ENCODE measurements around the gene SMIM5. TPM values are rescaled to one million over a fixed set of nuclear protein-coding genes. Genes with fewer than 3 reads are reported as not detected.

SMIM5 gene
- total and polyA plus RNA-seq, 3 experiments from 2014 or later = 0.13 to 0.20 TPM; not detected in 1

DNA sequence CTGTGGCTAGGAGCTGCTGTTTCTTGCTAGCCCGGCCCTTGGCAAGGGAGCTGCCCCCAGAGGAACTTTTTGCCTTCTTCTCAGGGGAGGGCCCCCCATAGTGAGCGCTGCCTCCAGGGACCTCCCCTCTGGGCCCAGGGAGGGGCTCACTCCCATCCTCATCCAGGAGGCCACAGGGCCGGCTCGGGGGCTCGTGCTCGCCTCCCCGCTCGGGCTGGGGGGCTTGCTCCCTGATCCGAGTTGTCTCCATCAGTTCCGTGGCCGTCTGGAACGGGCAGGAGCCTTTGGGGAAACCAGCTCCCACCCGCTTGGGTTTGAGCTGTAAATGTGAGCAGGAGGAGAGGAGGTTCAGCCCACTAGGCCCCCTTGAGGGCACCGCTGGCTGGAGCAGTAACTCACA lies 4.1 kb upstream of the SMIM5 start:
- DNase-seq = no peak
- Mint-ChIP-seq H3K4me1 (peaks cover 2 to 13% (median 4%) of the 10 kb centered on the region in 3 donors), H3K27me3 (no peaks in the 10 kb centered on the region), H3K9me3 (no peaks in the 10 kb centered on the region), H3K4me3 (no peak overlapping the region), H3K27ac (no peak overlapping the region), H3K36me3 (peaks cover 0 to 16% (median 0%) of the 10 kb centered on the region in 3 donors)
- H3K36me3 ChIP-seq (ENCODE audit: insufficient read depth, low read length) = no peaks in the 10 kb centered on the region
- H3K4me3 ChIP-seq (ENCODE audit: low read length) = no peak overlapping the region
- H3K27me3 ChIP-seq (ENCODE audit: insufficient read depth, low read length, poor library complexity, severe bottlenecking) = no peaks in the 10 kb centered on the region
- no peak overlapping the region for H3K27ac ChIP-seq (ENCODE audit: low read depth, low read length)
- POLR2A ChIA-PET = no interaction called here
- peaks cover 14% of the 10 kb centered on the region for H3K4me1 ChIP-seq (ENCODE audit: insufficient read depth, low read length)
- no peaks in the 10 kb centered on the region for H3K9me3 ChIP-seq (ENCODE audit: low read length)
- CTCF ChIA-PET = interaction anchor here (1.7 to 12.6 kb wide), 4 partner anchors 10 to 119 kb away, joined by 5 to 181 read pairs (median 5); no protein-coding TSS in a partner anchor

DNA sequence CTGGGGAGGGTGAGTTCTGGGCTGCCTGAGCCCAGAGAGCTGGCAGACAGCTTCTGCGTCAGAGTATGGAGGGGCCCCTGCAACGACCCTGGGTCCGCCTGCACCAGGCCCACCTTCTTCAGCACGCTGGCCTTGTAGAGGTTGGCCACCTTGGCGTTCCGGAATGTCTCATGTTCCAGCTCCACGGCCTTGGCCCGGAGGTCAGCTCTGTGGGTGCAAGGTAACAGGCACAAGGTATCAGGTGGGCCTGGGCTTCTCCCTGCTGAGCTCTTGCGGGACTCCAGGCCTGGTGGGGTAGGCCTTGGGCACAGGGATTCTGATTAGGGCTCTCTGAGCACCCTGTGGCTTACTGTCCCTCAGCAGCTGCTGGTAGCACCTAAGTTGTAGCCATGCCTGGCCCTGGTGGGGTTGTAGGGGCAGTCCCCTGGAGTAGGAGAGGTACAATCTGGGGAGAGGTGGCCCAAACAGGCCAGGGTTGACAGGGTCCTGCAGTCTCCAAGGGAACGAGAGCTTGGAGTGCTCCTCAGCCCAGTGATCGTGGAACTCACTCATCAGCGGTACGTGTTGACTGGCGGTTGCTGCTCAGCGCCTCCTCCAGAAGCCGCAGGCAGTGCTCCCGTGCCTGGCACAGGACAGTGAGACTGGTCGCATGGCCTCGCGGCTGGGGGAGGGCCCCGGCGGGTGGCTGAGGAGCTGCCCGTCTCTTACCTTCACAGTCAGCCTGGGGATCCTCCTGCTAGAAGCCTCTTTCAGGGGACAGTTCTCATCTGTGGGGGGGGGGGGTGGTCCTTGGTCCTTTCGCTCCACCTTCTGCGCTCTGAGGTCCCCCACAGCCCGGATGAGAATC lies 2.9 kb upstream of the SMIM5 start:
- peaks cover 0 to 16% (median 0%) of the 10 kb centered on the region in 3 donors for H3K36me3 Mint-ChIP-seq
- no peak overlapping the region for H3K4me3 ChIP-seq (ENCODE audit: low read length)
- no peak for DNase-seq
- H3K27me3 ChIP-seq (ENCODE audit: insufficient read depth, low read length, poor library complexity, severe bottlenecking) = no peaks in the 10 kb centered on the region
- H3K9me3 ChIP-seq (ENCODE audit: low read length) = no peaks in the 10 kb centered on the region
- no peak overlapping the region for H3K27ac Mint-ChIP-seq
- no peak overlapping the region for H3K4me3 Mint-ChIP-seq
- H3K36me3 ChIP-seq (ENCODE audit: insufficient read depth, low read length) = no peaks in the 10 kb centered on the region
- H3K4me1 ChIP-seq (ENCODE audit: insufficient read depth, low read length) = peaks cover 14% of the 10 kb centered on the region
- no peak overlapping the region for H3K27ac ChIP-seq (ENCODE audit: low read depth, low read length)
- H3K27me3 Mint-ChIP-seq = no peaks in the 10 kb centered on the region
- peaks cover 2 to 13% (median 4%) of the 10 kb centered on the region in 3 donors for H3K4me1 Mint-ChIP-seq
- ChIA-PET POLR2A (no interaction called here), CTCF (interaction anchor here (1.0 to 12.6 kb wide), 4 partner anchors 11 to 123 kb away, joined by 4 to 181 read pairs (median 5); no protein-coding TSS in a partner anchor)
- no peaks in the 10 kb centered on the region for H3K9me3 Mint-ChIP-seq

DNA sequence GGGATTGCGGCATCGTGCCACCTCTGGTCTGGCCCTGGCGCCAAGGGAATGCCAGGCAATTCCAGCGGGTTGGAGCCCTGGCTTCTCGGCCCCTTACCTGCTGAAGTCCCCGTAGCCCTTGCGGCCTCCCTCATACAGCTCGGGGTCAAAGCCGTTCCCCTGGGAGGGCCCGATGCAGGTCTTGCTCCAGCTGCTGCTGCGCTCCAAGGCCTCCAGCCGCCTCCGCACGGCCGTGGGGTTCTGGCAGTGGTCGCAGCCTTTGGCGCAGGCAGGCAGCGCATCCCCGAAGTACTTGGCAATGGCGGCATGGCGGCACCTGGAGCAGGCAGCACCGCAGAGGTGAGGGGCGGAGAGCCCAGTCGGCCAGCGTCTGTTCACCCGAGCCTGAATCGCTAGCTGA lies 1.9 kb upstream of the SMIM5 start:
- Histone ChIP-seq H3K9me3 (ENCODE audit: low read length) (no peaks in the 10 kb centered on the region), H3K27me3 (ENCODE audit: insufficient read depth, low read length, poor library complexity, severe bottlenecking) (no peaks in the 10 kb centered on the region), H3K4me1 (ENCODE audit: insufficient read depth, low read length) (peaks cover 14% of the 10 kb centered on the region), H3K36me3 (ENCODE audit: insufficient read depth, low read length) (no peaks in the 10 kb centered on the region), H3K27ac (ENCODE audit: low read depth, low read length) (no peak overlapping the region), H3K4me3 (ENCODE audit: low read length) (no peak overlapping the region)
- DNase-seq = no peak
- H3K4me3 Mint-ChIP-seq = no peak overlapping the region
- H3K4me1 Mint-ChIP-seq = peaks cover 2 to 13% (median 4%) of the 10 kb centered on the region in 3 donors
- H3K27me3 Mint-ChIP-seq = no peaks in the 10 kb centered on the region
- peaks cover 0 to 13% (median 0%) of the 10 kb centered on the region in 3 donors for H3K36me3 Mint-ChIP-seq
- POLR2A ChIA-PET = no interaction called here
- H3K9me3 Mint-ChIP-seq = no peaks in the 10 kb centered on the region
- no peak overlapping the region for H3K27ac Mint-ChIP-seq
- CTCF ChIA-PET = interaction anchor here (1.0 to 12.6 kb wide), 2 partner anchors 116 to 122 kb away, joined by 4 to 181 read pairs; no protein-coding TSS in a partner anchor

DNA sequence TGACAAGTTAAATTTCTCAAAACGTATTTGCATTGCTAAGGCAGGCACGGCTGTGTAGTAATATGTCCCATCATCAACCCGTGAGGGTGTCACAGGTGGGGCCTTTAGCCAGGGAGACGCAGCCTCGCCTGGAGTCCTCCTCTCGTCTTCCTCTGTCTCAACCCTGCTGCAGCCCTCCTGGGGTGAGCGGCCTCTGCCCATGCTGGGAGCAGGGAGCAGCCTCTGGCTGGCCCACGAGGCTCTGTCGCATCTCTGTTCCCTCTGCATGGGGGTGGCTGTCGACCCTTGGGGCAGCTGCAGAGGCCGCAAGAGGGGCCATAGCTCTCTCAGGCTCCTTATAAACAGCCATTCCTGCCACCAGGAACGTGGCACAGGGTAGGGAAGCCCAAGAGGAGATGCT lies 806 bp upstream of the SMIM5 start:
- Mint-ChIP-seq H3K27me3 (no peaks in the 10 kb centered on the region), H3K4me3 (no peak overlapping the region), H3K27ac (peak overlapping the region in 1 of 8 donors; percentile 4), H3K36me3 (peaks cover 0 to 6% (median 0%) of the 10 kb centered on the region in 3 donors), H3K4me1 (peaks cover 2 to 13% (median 4%) of the 10 kb centered on the region in 3 donors), H3K9me3 (no peaks in the 10 kb centered on the region)
- ChIA-PET CTCF (interaction anchor here (0.6 to 12.6 kb wide), 37 partner anchors 8 to 310 kb away, joined by 3 to 181 read pairs (median 6); partner anchors contain the start of genes GALK1 and TSEN54), POLR2A (no interaction called here)
- H3K27me3 ChIP-seq (ENCODE audit: insufficient read depth, low read length, poor library complexity, severe bottlenecking) = no peaks in the 10 kb centered on the region
- no peaks in the 10 kb centered on the region for H3K36me3 ChIP-seq (ENCODE audit: insufficient read depth, low read length)
- no peak overlapping the region for H3K4me3 ChIP-seq (ENCODE audit: low read length)
- no peak overlapping the region for H3K27ac ChIP-seq (ENCODE audit: low read depth, low read length)
- peaks cover 14% of the 10 kb centered on the region for H3K4me1 ChIP-seq (ENCODE audit: insufficient read depth, low read length)
- no peaks in the 10 kb centered on the region for H3K9me3 ChIP-seq (ENCODE audit: low read length)
- no peak for DNase-seq

DNA sequence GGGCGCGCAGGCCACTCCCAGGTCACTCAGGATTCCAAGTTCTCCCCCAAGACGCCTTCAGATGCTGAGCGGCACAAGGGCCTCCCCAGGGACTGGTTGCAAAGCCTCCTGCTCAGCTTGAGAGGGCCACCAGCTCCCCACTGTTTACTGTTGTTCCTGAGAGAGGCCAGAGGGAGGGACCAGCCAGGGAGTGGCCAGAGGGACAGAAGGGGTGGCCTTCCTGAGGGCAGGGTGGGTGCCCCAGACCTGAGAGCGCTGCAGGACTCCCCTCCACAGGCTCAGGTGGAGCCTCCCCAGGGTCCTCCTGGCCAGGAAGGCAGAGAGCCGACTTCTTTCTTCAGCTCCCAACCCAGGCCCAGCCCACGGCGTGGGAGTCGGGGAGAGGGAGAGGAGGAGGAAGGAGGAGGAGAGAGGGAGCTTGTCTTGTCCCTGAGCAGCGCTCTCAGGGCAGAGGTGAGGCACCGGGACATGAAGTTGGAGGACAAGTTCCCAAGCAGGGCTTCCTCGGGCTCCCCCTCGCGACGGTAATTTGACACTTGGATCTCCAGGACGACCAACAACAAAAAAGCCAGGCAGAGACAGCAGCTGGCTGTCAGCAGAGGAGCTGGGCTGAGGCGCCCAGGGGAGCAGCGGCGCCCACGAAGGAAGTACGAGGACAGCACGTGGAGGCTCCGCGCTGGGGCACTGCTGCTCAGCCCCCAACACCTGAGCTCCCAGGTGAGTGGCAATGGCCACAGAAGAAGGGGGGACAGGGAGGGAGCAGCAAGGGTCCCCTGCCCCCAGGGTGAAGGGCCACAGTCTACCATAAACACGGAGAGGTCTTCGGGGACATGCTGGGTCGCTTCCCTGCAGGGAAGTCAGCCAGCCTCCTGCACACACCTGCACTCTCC lies 497 bp downstream of the SMIM5 start:
- H3K9me3 Mint-ChIP-seq = no peaks in the 10 kb centered on the region
- no peaks in the 10 kb centered on the region for H3K27me3 Mint-ChIP-seq
- peaks cover 0 to 7% (median 0%) of the 10 kb centered on the region in 3 donors for H3K36me3 Mint-ChIP-seq
- DNase-seq = peak in 3 of 5 donors; percentile 18 to 59 (median 25)
- no peak overlapping the region for H3K27ac ChIP-seq (ENCODE audit: low read depth, low read length)
- H3K4me3 ChIP-seq (ENCODE audit: low read length) = no peak overlapping the region
- H3K9me3 ChIP-seq (ENCODE audit: low read length) = no peaks in the 10 kb centered on the region
- ChIA-PET CTCF (interaction anchor here (0.5 to 12.6 kb wide), 42 partner anchors 8 to 697 kb away, joined by 3 to 181 read pairs (median 5); partner anchors contain the start of genes GALK1 and TSEN54), POLR2A (no interaction called here)
- H3K4me1 Mint-ChIP-seq = peaks cover 2 to 13% (median 4%) of the 10 kb centered on the region in 3 donors
- peak overlapping the region in 1 of 8 donors; percentile 63 for H3K27ac Mint-ChIP-seq
- H3K4me3 Mint-ChIP-seq = no peak overlapping the region
- H3K27me3 ChIP-seq (ENCODE audit: insufficient read depth, low read length, poor library complexity, severe bottlenecking) = no peaks in the 10 kb centered on the region
- no peaks in the 10 kb centered on the region for H3K36me3 ChIP-seq (ENCODE audit: insufficient read depth, low read length)
- H3K4me1 ChIP-seq (ENCODE audit: insufficient read depth, low read length) = peaks cover 14% of the 10 kb centered on the region

DNA sequence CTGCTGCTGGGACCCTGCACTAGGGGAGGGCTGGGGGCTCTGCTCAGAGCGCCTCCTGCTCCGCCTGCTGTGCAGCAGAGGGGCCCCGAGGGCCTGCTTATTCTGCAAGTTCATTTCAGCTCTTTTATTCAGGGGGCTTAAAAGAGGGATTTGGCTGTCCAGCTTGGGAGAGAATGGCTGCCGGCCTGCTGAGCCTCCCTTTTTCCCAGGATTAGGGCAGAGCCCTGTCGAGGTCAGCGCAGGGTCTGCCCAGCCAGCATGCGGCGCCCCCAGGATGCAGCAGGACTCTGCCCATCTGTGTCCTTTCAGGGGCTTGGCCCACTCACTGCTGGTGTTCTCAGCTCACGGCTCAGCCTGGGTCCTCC lies 1.1 kb downstream of the SMIM5 start:
- POLR2A ChIA-PET = no interaction called here
- Mint-ChIP-seq H3K4me3 (no peak overlapping the region), H3K27ac (no peak overlapping the region), H3K9me3 (no peaks in the 10 kb centered on the region), H3K4me1 (peaks cover 2 to 13% (median 4%) of the 10 kb centered on the region in 3 donors), H3K27me3 (no peaks in the 10 kb centered on the region), H3K36me3 (peaks cover 0 to 7% (median 0%) of the 10 kb centered on the region in 3 donors)
- Histone ChIP-seq H3K9me3 (ENCODE audit: low read length) (no peaks in the 10 kb centered on the region), H3K27ac (ENCODE audit: low read depth, low read length) (no peak overlapping the region), H3K4me1 (ENCODE audit: insufficient read depth, low read length) (peaks cover 14% of the 10 kb centered on the region), H3K4me3 (ENCODE audit: low read length) (no peak overlapping the region), H3K27me3 (ENCODE audit: insufficient read depth, low read length, poor library complexity, severe bottlenecking) (no peaks in the 10 kb centered on the region), H3K36me3 (ENCODE audit: insufficient read depth, low read length) (no peaks in the 10 kb centered on the region)
- CTCF ChIA-PET = interaction anchor here (0.8 to 12.6 kb wide), 17 partner anchors 8 to 207 kb away, joined by 3 to 181 read pairs (median 7); partner anchors contain the start of gene TSEN54
- no peak for DNase-seq

DNA sequence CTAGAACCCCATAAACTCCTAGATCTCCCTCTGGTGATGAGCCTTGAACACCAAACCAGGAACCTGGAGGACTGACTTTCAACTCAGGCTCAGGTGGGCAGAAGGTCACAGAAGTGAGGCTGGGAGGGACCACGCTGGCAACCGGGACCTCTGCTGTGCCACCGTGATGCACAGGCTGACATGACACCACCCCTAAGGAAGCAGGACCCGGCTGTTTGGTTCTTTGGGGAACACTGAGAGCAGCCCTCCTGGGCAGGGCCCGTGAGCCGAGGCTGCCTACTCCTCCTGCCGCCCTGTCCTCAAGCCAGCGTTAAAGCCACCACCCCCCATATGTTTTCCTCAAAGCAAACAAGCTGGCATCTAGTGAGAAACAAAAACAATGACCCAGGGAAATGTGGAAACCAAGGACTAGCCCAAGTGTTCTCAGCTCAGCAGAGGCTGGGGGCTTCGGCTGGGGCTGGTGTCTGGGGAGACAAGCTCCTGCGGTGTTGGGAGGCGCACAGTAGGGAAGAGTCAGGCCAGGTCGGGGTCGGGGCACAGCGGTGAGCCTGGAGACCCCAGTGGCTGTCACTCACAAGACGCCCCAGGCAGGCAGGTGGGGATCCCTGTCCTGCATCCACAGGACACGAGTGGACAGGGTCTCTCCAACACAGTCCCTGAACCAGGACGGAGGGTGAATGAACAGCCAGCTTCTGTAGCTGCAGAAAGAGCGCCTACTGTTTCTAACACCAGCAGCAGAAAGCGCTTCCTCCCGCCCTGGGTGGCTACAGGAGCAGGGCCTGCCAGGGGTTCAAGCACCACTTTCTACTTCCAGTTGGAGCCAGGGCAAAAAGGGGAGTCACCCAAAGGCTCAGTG lies 1.7 kb downstream of the SMIM5 start:
- no peaks in the 10 kb centered on the region for H3K9me3 ChIP-seq (ENCODE audit: low read length)
- Mint-ChIP-seq H3K4me1 (peaks cover 2 to 13% (median 4%) of the 10 kb centered on the region in 3 donors), H3K27me3 (no peaks in the 10 kb centered on the region), H3K4me3 (no peak overlapping the region), H3K9me3 (no peaks in the 10 kb centered on the region), H3K27ac (peak overlapping the region in 1 of 8 donors; percentile 55), H3K36me3 (peaks cover 0 to 7% (median 0%) of the 10 kb centered on the region in 3 donors)
- DNase-seq = no peak
- H3K27me3 ChIP-seq (ENCODE audit: insufficient read depth, low read length, poor library complexity, severe bottlenecking) = no peaks in the 10 kb centered on the region
- no peak overlapping the region for H3K4me3 ChIP-seq (ENCODE audit: low read length)
- ChIA-PET POLR2A (no interaction called here), CTCF (interaction anchor here (2.0 to 12.6 kb wide), 4 partner anchors 9 to 118 kb away, joined by 7 to 181 read pairs (median 10); partner anchors contain the start of gene TSEN54)
- H3K4me1 ChIP-seq (ENCODE audit: insufficient read depth, low read length) = peaks cover 14% of the 10 kb centered on the region
- no peaks in the 10 kb centered on the region for H3K36me3 ChIP-seq (ENCODE audit: insufficient read depth, low read length)
- no peak overlapping the region for H3K27ac ChIP-seq (ENCODE audit: low read depth, low read length)

All from CD8-positive, alpha-beta memory T cell (primary cell).